IMR-90 (cell line): ENCODE measurements around the gene PPP1R9A. TPM values are rescaled to one million over a fixed set of nuclear protein-coding genes. Genes with fewer than 3 reads are reported as not detected.

Source experiments
- ATAC-seq: fragments of 200-7000 bp; cut with Tn5 transposase; 2 replicates; pipeline ENCODE4 v1.9.1; 2020; ENCODE audit warnings: low read depth, mild to moderate bottlenecking, moderate library complexity
- BruUV-seq: library from RNA; stranded (reverse); fragments of 400-500 nt; replicated peaks from 2 replicates; lab custom pipeline; 2021; lab: Mats Ljungman, UMichigan
- CTCF ChIA-PET: fragments of 300-600 bp; formaldehyde crosslinking; extraction: SDS; loops from one replicate; lab custom pipeline; 2021; ENCODE audit warnings: antibody characterized with exemption; lab: Yijun Ruan, JAX
- POLR2A ChIA-PET: fragments of 300-600 bp; sonication (Branson Sonifier 250); formaldehyde crosslinking; loops from one replicate; lab custom pipeline; 2022; ENCODE audit warnings: antibody characterized with exemption; ENCODE audit not compliant: unreplicated experiment; lab: Charles Lee
- DNase-seq: peaks from one replicate; pipeline ENCODE4 v3.0.0; 2013
- H2AFZ ChIP-seq: replicated peaks from 2 replicates; pipeline ENCODE3; 2013; ENCODE audit warnings: low read length, mild to moderate bottlenecking; ENCODE audit not compliant: poor library complexity
- H2AK5ac ChIP-seq: 2 replicates; pipeline ENCODE4 v1.6.1; 2013; ENCODE audit warnings: low read depth, low read length, inconsistent platforms
- H2AK9ac ChIP-seq: replicated peaks from 2 replicates; pipeline ENCODE3; 2013; ENCODE audit warnings: mild to moderate bottlenecking, low read depth, low read length, moderate library complexity; ENCODE audit not compliant: poor library complexity
- H2BK120ac ChIP-seq: 2 replicates; pipeline ENCODE4 v1.6.1; 2013; ENCODE audit warnings: low read depth, low read length, inconsistent platforms
- H2BK15ac ChIP-seq: 3 replicates; pipeline ENCODE4 v1.6.1; 2013; ENCODE audit warnings: low read depth, low read length, inconsistent platforms
- H2BK20ac ChIP-seq: 2 replicates; pipeline ENCODE4 v1.6.1; 2013; ENCODE audit warnings: low read depth, mild to moderate bottlenecking, inconsistent platforms, low read length, moderate library complexity
- H2BK5ac ChIP-seq: 2 replicates; pipeline ENCODE4 v1.6.1; 2013; ENCODE audit warnings: mild to moderate bottlenecking, low read depth, low read length, inconsistent platforms; ENCODE audit not compliant: poor library complexity, severe bottlenecking
- H3K14ac ChIP-seq: replicated peaks from 2 replicates; pipeline ENCODE4 v1.6.1; 2013; ENCODE audit warnings: low read depth, low read length, inconsistent platforms
- H3K18ac ChIP-seq: 2 replicates; pipeline ENCODE4 v1.6.1; 2013; ENCODE audit warnings: low read depth, low read length, control low read depth
- H3K23ac ChIP-seq: 2 replicates; pipeline ENCODE4 v1.6.1; 2013; ENCODE audit warnings: low read depth, low read length, inconsistent platforms
- H3K27ac ChIP-seq: 2 replicates; pipeline ENCODE4 v1.5.1; 2013; ENCODE audit warnings: mild to moderate bottlenecking, control low read depth, low read length; ENCODE audit not compliant: insufficient read depth
- H3K27me3 ChIP-seq: 2 replicates; pipeline ENCODE4 v1.6.1; 2013; ENCODE audit warnings: low read length; ENCODE audit not compliant: control insufficient read depth, insufficient read depth
- H3K36me3 ChIP-seq: 2 replicates; pipeline ENCODE4 v1.6.1; 2013; ENCODE audit warnings: low read length, mixed read lengths; ENCODE audit not compliant: control insufficient read depth, insufficient read depth
- H3K4ac ChIP-seq: 2 replicates; pipeline ENCODE4 v1.6.1; 2013; ENCODE audit warnings: low read depth, low read length, inconsistent platforms
- H3K4me1 ChIP-seq: 2 replicates; pipeline ENCODE4 v1.6.1; 2013; ENCODE audit warnings: low read length, mixed read lengths; ENCODE audit not compliant: control insufficient read depth, insufficient read depth
- H3K4me2 ChIP-seq: 2 replicates; pipeline ENCODE4 v1.6.1; 2013; ENCODE audit warnings: low read depth, mild to moderate bottlenecking, control low read depth, low read length, moderate library complexity
- H3K4me3 ChIP-seq: 2 replicates; pipeline ENCODE4 v1.5.1; 2013; ENCODE audit warnings: low read depth, mild to moderate bottlenecking, control low read depth, low read length, moderate library complexity; ENCODE audit not compliant: insufficient read depth
- H3K56ac ChIP-seq: 2 replicates; pipeline ENCODE4 v1.6.1; 2013; ENCODE audit warnings: low read length, inconsistent platforms; ENCODE audit not compliant: insufficient read depth; ENCODE audit errors: extremely low read depth
- H3K79me1 ChIP-seq, 2 experiments: 2 replicates each; pipeline ENCODE4 v1.6.1; 2013; ENCODE audit warnings: low read length in 2 of 2, inconsistent platforms in 1 of 2, low read depth in 1 of 2
- H3K9ac ChIP-seq: 2 replicates; pipeline ENCODE4 v1.6.1; 2013; ENCODE audit warnings: low read depth, low read length, control low read depth
- H3K9me1 ChIP-seq: 2 replicates; pipeline ENCODE4 v1.6.1; 2013; ENCODE audit warnings: low read length, inconsistent platforms; ENCODE audit not compliant: insufficient read depth
- H3K9me3 ChIP-seq: 2 replicates; pipeline ENCODE4 v1.6.1; 2013; ENCODE audit warnings: low read length; ENCODE audit not compliant: control insufficient read depth, insufficient read depth
- H4K20me1 ChIP-seq: 2 replicates; pipeline ENCODE4 v1.6.1; 2013; ENCODE audit warnings: low read length, inconsistent platforms; ENCODE audit not compliant: insufficient read depth
- H4K5ac ChIP-seq: 2 replicates; pipeline ENCODE4 v1.6.1; 2013; ENCODE audit warnings: mild to moderate bottlenecking, low read depth, low read length, control low read depth
- H4K8ac ChIP-seq, 2 experiments: 2 replicates each; pipeline ENCODE4 v1.6.1; 2013; ENCODE audit warnings: low read depth in 2 of 2, low read length in 2 of 2, control low read depth in 1 of 2, inconsistent platforms in 1 of 2
- H4K91ac ChIP-seq: 2 replicates; pipeline ENCODE4 v1.6.1; 2013; ENCODE audit warnings: low read depth, low read length, inconsistent platforms; ENCODE audit not compliant: insufficient read depth
- BHLHE40 ChIP-seq: fragments of 150-350 bp; IDR thresholded peaks from 2 replicates; pipeline ENCODE4 v1.6.1; 2016; ENCODE audit warnings: mild to moderate bottlenecking, low read depth, low read length
- CEBPB ChIP-seq: IDR thresholded peaks from 2 replicates; pipeline ENCODE4 v1.6.1; 2012; ENCODE audit warnings: low read depth, low read length, improper control_type of control experiment
- CHD1 ChIP-seq: IDR thresholded peaks from 2 replicates; pipeline ENCODE4 v1.6.1; 2012; ENCODE audit warnings: low read depth, low read length, improper control_type of control experiment
- FOS ChIP-seq: fragments of 150-350 bp; IDR thresholded peaks from 2 replicates; pipeline ENCODE4 v1.6.1; 2016; ENCODE audit warnings: low read depth, low read length
- MAFK ChIP-seq: IDR thresholded peaks from 2 replicates; pipeline ENCODE4 v1.6.1; 2012; ENCODE audit warnings: low read depth, low read length, improper control_type of control experiment
- MAZ ChIP-seq: IDR thresholded peaks from 2 replicates; pipeline ENCODE4 v1.6.1; 2012; ENCODE audit warnings: low read depth, mild to moderate bottlenecking, low read length, improper control_type of control experiment, moderate library complexity, borderline replicate concordance
- MXI1 ChIP-seq: IDR thresholded peaks from 2 replicates; pipeline ENCODE4 v1.6.1; 2012; ENCODE audit warnings: low read depth, mild to moderate bottlenecking, low read length, moderate library complexity, borderline replicate concordance
- NFE2L2 ChIP-seq: fragments of 150-350 bp; IDR thresholded peaks from 2 replicates; pipeline ENCODE4 v1.6.1; 2016; ENCODE audit warnings: low read depth, mild to moderate bottlenecking, low read length
- POLR2A ChIP-seq: IDR thresholded peaks from 2 replicates; pipeline ENCODE4 v1.6.1; 2012; ENCODE audit warnings: mild to moderate bottlenecking, low read depth, low read length
- RAD21 ChIP-seq: IDR thresholded peaks from 2 replicates; pipeline ENCODE4 v1.6.1; 2012; ENCODE audit warnings: low read length, improper control_type of control experiment
- RCOR1 ChIP-seq: IDR thresholded peaks from 2 replicates; pipeline ENCODE4 v1.6.1; 2012; ENCODE audit warnings: mild to moderate bottlenecking, low read length, improper control_type of control experiment; ENCODE audit not compliant: insufficient replicate concordance
- RFX5 ChIP-seq: IDR thresholded peaks from 2 replicates; pipeline ENCODE4 v1.8.0; 2012; ENCODE audit warnings: low read depth, mild to moderate bottlenecking, low read length, moderate library complexity
- SMC3 ChIP-seq: fragments of 150-350 bp; IDR thresholded peaks from 2 replicates; pipeline ENCODE4 v1.6.1; 2016; ENCODE audit warnings: low read depth, mild to moderate bottlenecking, antibody characterized with exemption, low read length, moderate library complexity
- WGBS, 2 experiments: methylation state at CpG; one replicate each; pipeline versions ENCODE4 v1.1.5 to v1.1.7; 2013; ENCODE audit warnings: missing lambda C conversion rate in 2 of 2; ENCODE audit not compliant: insufficient read length in 1 of 2; ENCODE audit errors: extremely low coverage in 2 of 2; 5-methylcytosine and 5-hydroxymethylcytosine counted together
- dilution Hi-C: fragments of 300-500 bp; cut with HindIII; formaldehyde crosslinking; loops from one replicate; pipeline ENCODE4 v1.14.3; 2018; ENCODE audit warnings: low sequenced_read_pairs; ENCODE audit not compliant: unreplicated experiment
- in situ Hi-C: fragments of 300-500 bp; cut with MboI; formaldehyde crosslinking; loops from 3 replicates; pipeline ENCODE4 v1.14.3; 2019; ENCODE audit warnings: low sequenced_read_pairs, inconsistent platforms, mixed read lengths
- intact Hi-C: fragments of 100-400 bp; cut with micrococcal nuclease; formaldehyde crosslinking; loops from 2 replicates; pipeline ENCODE4 v1.10.0; 2022
- polyA plus RNA-seq, 3 experiments: library from polyadenylated mRNA; depleted of rRNA; stranded (reverse); fragments of >200 nt; gene quantifications; 2 replicates each; pipeline ENCODE4 v1.2.3, GENCODE V29; 2012; ENCODE audit warnings: low replicate concordance in 1 of 3
- total RNA-seq: library from RNA; depleted of rRNA; stranded (reverse); fragments of >200 nt; gene quantifications from 2 replicates; pipeline ENCODE4 v1.2.3, GENCODE V29; 2012
- TF ChIP-seq, protein P1 (sequence below): fragments of 150-350 bp; IDR thresholded peaks from 2 replicates; pipeline ENCODE4 v1.6.1; 2016; ENCODE audit warnings: low read depth, mild to moderate bottlenecking, low read length, moderate library complexity, borderline replicate concordance
- TF ChIP-seq, protein P2 (sequence below): conservative IDR thresholded peaks from 2 replicates; pipeline ENCODE4 v1.5.1; 2012; ENCODE audit warnings: mild to moderate bottlenecking, low read depth, low read length, improper control_type of control experiment
- TF ChIP-seq, protein P3 (sequence below): fragments of 150-350 bp; IDR thresholded peaks from 2 replicates; pipeline ENCODE4 v1.6.1; 2017; ENCODE audit warnings: mild to moderate bottlenecking, antibody characterized with exemption, low read length, low read depth

PPP1R9A gene
- total and polyA plus RNA-seq, 2 of the 4 experiments (the other 2 are of a cell fraction) = not detected

DNA sequence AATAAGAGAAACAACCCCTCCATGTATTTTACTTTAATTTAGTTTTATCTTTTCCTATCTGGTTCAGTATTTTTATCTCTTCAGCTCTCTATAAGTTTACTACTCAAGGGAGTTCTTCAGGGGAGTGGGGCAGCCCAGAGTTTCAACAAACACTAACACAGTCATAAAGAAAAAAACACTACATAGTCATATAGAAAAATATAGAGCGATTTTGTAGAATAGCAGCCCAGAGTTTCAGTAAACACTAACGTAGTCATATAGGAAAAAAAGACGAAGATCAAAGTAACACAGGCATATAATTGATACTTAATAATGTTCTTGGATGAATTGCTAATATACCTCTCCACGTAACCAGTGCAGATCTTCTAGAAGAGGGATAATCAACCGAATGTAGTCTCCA lies 362.2 kb downstream of the PPP1R9A start:
- no peaks in the 10 kb centered on the region for H3K9me1 ChIP-seq
- H3K4ac ChIP-seq = no peak overlapping the region
- H2AK5ac ChIP-seq = no peak overlapping the region
- no peak for ATAC-seq
- no CpG with 5 or more reads among the region's 5 CpGs for WGBS, 2 experiments
- no peaks in the 10 kb centered on the region for H3K9me3 ChIP-seq
- no peaks in the 10 kb centered on the region for H3K79me1 ChIP-seq
- no peaks in the 10 kb centered on the region for H3K4me1 ChIP-seq
- TF ChIP-seq, protein P1, sequence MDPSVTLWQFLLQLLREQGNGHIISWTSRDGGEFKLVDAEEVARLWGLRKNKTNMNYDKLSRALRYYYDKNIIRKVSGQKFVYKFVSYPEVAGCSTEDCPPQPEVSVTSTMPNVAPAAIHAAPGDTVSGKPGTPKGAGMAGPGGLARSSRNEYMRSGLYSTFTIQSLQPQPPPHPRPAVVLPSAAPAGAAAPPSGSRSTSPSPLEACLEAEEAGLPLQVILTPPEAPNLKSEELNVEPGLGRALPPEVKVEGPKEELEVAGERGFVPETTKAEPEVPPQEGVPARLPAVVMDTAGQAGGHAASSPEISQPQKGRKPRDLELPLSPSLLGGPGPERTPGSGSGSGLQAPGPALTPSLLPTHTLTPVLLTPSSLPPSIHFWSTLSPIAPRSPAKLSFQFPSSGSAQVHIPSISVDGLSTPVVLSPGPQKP = no peak
- TF ChIP-seq CEBPB (no peak), NFE2L2 (no peak), MXI1 (no peak), RAD21 (no peak), CHD1 (no peak), MAZ (no peak), SMC3 (no peak), MAFK (no peak), POLR2A (no peak), RCOR1 (no peak), FOS (no peak), RFX5 (no peak), BHLHE40 (no peak)
- TF ChIP-seq, protein P2, sequence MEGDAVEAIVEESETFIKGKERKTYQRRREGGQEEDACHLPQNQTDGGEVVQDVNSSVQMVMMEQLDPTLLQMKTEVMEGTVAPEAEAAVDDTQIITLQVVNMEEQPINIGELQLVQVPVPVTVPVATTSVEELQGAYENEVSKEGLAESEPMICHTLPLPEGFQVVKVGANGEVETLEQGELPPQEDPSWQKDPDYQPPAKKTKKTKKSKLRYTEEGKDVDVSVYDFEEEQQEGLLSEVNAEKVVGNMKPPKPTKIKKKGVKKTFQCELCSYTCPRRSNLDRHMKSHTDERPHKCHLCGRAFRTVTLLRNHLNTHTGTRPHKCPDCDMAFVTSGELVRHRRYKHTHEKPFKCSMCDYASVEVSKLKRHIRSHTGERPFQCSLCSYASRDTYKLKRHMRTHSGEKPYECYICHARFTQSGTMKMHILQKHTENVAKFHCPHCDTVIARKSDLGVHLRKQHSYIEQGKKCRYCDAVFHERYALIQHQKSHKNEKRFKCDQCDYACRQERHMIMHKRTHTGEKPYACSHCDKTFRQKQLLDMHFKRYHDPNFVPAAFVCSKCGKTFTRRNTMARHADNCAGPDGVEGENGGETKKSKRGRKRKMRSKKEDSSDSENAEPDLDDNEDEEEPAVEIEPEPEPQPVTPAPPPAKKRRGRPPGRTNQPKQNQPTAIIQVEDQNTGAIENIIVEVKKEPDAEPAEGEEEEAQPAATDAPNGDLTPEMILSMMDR = no peak
- TF ChIP-seq, protein P3, sequence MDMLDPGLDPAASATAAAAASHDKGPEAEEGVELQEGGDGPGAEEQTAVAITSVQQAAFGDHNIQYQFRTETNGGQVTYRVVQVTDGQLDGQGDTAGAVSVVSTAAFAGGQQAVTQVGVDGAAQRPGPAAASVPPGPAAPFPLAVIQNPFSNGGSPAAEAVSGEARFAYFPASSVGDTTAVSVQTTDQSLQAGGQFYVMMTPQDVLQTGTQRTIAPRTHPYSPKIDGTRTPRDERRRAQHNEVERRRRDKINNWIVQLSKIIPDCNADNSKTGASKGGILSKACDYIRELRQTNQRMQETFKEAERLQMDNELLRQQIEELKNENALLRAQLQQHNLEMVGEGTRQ = no peak
- 0 out of 2 replicates have a peak, but pooled peaks cover 2% of the 10 kb centered on the region for H3K27me3 ChIP-seq
- H4K8ac ChIP-seq = no peak overlapping the region
- no peak overlapping the region for H2BK15ac ChIP-seq
- dilution Hi-C loops (no loop called here), in situ Hi-C loops (no loop called here), intact Hi-C loops (no loop called here)
- no peak overlapping the region for H2BK5ac ChIP-seq
- H3K4me2 ChIP-seq = no peak overlapping the region
- no peak overlapping the region for H2AFZ ChIP-seq
- no peak overlapping the region for H3K56ac ChIP-seq
- H3K4me3 ChIP-seq = no peak overlapping the region
- ChIA-PET CTCF (interaction anchor here (0.6 kb wide), 1 partner anchor 820 kb away, joined by 3 read pairs; no protein-coding TSS in a partner anchor), POLR2A (interaction anchor here (0.6 kb wide), 1 partner anchor 76 kb away, joined by 3 read pairs; no protein-coding TSS in a partner anchor)
- no peak overlapping the region for H2BK20ac ChIP-seq
- no peaks in the 10 kb centered on the region for H4K20me1 ChIP-seq
- H3K27ac ChIP-seq = no peak overlapping the region
- BruUV-seq = no TSS peak
- no peak for DNase-seq
- H4K5ac ChIP-seq = no peak overlapping the region
- H3K14ac ChIP-seq = no peak overlapping the region
- no peaks in the 10 kb centered on the region for H3K36me3 ChIP-seq
- H2BK120ac ChIP-seq = no peak overlapping the region
- no peak overlapping the region for H3K23ac ChIP-seq
- H2AK9ac ChIP-seq = no peak overlapping the region
- no peak overlapping the region for H3K9ac ChIP-seq
- H3K18ac ChIP-seq = no peak overlapping the region
- no peak overlapping the region for H4K91ac ChIP-seq
